ENCODE results near the gene NRARP.

DNA sequence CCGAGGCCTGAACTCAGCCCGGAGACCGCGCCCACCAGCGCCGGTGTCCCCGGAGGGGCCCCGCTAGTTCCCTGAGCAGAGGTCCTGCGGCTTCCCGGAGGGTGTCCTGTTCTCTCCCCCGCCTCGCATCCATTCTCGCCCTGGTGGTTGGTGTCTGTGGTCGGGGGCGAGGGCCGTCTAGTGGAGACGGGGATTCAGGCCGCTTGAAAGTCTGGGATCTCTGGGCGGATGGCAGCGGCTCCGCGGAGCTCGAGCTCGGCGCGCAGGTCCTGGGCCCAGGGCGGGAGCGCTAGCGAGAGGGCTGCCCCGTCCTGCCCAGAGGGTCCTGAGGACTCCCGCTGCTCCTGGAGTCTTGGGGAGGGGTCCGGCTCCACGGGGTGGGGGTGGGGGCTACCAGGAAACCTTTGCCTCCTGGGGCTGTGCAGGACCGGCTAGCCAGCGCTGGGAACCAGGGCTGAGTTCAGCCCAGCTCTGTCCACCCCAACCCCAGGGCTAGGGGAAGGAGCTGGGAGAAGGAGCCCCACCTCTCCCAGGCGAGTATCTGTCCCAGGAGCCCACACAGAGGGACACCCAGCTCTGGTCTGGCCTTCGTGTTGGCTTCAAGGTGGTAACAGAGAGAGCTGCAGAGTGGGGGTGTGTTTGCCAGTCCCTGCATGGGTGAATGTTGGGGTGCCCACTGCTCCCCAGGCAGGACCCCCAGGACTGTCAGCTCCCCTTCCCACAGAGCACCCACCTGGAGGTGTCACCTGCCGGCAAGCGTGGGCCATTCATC is 20.5 kb downstream of the NRARP start:
- TF ChIP-seq CTCF (IDR thresholded peaks at IDR 0.05) (no peak), FOXP4 (CRISPR knock-in tag; IDR thresholded peaks at IDR 0.05) (no peak), PREB (CRISPR knock-in tag; IDR thresholded peaks at IDR 0.05; ENCODE audit: borderline replicate concordance) (no peak), MYBL2 (CRISPR knock-in tag; IDR thresholded peaks at IDR 0.05) (no peak), NR2C2 (CRISPR knock-in tag; IDR thresholded peaks at IDR 0.05) (no peak), FOXP1 (CRISPR knock-in tag; IDR thresholded peaks at IDR 0.05; ENCODE audit: borderline replicate concordance) (no peak; the same call in 1 of the 2 replicates), CREB1 (CRISPR knock-in tag; IDR thresholded peaks at IDR 0.05) (no peak), SP1 (CRISPR knock-in tag; conservative IDR thresholded peaks at IDR 0.05) (no peak; the same call in 1 of the 2 replicates), TP53 (CRISPR knock-in tag; IDR thresholded peaks at IDR 0.05) (no peak)
- TF ChIP-seq, protein P1, sequence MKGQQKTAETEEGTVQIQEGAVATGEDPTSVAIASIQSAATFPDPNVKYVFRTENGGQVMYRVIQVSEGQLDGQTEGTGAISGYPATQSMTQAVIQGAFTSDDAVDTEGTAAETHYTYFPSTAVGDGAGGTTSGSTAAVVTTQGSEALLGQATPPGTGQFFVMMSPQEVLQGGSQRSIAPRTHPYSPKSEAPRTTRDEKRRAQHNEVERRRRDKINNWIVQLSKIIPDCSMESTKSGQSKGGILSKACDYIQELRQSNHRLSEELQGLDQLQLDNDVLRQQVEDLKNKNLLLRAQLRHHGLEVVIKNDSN (CRISPR knock-in tag; IDR thresholded peaks at IDR 0.05): no peak

All from WTC11 (cell line).